Activated CD4-positive, alpha-beta memory T cell treated with anti-CD3 and anti-CD28 coated beads, Interleukin-2, amount 10 ng/mL, durations not matched to agents 7 days and 5 days (primary cell): ENCODE data around the gene RNF125. TPM values are rescaled to one million over a fixed set of nuclear protein-coding genes. Genes with fewer than 3 reads are reported as not detected.
"Not testable (repeated sequence)": the region's sequence is repeated elsewhere in the genome, so short reads cannot be mapped to it uniquely, and the experiment has no call there.

Source experiments
- CTCF ChIA-PET: fragments of 350-600 bp; sonication (Branson Sonifier 250); formaldehyde crosslinking; loops from one replicate; lab custom pipeline; 2021; ENCODE audit warnings: antibody characterized with exemption, inconsistent platforms; lab: Charles Lee
- POLR2A ChIA-PET: fragments of 350-600 bp; sonication (Branson Sonifier 250); formaldehyde crosslinking; loops from one replicate; lab custom pipeline; 2021; ENCODE audit warnings: antibody characterized with exemption; lab: Charles Lee
- DNase-seq: peaks from one replicate; pipeline ENCODE4 v3.0.0-alpha.2; 2020
- H3K27ac Mint-ChIP-seq: one replicate; pipeline ENCODE4 v1.8.0; 2021; ENCODE audit warnings: mild to moderate bottlenecking, mixed read lengths
- H3K27me3 Mint-ChIP-seq: one replicate; pipeline ENCODE4 v1.8.0; 2021; ENCODE audit warnings: mixed read lengths
- H3K36me3 Mint-ChIP-seq: one replicate; pipeline ENCODE4 v1.8.0; 2021; ENCODE audit warnings: low read depth, mixed read lengths
- H3K4me1 Mint-ChIP-seq: one replicate; pipeline ENCODE4 v1.8.0; 2021; ENCODE audit warnings: mixed read lengths
- H3K4me3 Mint-ChIP-seq: one replicate; pipeline ENCODE4 v1.8.0; 2021; ENCODE audit warnings: mild to moderate bottlenecking, mixed read lengths
- H3K9me3 Mint-ChIP-seq: one replicate; pipeline ENCODE4 v1.8.0; 2021; ENCODE audit warnings: mixed read lengths
- total RNA-seq, 2 experiments: library from RNA; stranded (reverse); gene quantifications; one replicate each; pipeline ENCODE4 v1.2.3, GENCODE V29; 2021

The RNF125 gene
- total RNA-seq, 2 experiments from 2014 or later: 43.8 to 48.4 TPM

DNA sequence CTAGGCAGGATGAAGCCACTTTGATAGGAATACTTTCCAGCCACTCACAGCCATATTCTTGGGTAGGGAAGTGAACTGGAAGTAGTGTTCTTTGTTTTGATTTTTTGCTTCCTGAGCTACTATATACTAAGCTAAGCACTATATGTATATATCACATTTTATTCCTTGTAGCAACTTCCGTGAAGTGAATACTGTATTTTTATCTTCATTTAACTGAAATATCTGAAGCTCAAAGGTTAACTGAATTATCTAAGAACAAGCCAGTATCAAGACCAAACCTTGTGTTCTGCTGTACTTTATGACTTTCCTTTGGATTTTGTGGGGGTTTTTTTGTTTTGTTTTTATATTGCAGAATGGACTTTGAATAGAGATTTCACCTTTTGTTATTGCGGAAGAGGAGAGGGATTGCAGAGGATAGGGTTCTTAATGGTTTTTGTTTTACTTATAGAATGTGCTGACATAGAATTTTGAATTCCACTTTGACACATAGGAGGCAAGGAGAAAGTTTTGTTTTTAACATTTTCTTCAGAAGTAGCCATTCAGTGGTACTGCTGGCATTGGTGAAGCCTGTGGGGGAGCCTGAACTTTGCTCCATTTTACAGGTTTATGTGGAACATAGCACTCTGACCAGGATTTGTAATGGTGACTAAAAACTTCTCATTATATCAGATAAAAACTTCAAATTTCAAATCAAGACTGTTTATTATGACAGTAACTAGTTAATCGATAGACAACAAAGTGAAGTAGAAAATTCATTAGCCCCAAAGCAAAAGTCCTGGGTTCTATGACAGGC is 48.9 kb downstream of the RNF125 start:
- Mint-ChIP-seq H3K9me3 (no peaks in the 10 kb centered on the region), H3K4me3 (no peak overlapping the region), H3K4me1 (peaks cover 13% of the 10 kb centered on the region), H3K27me3 (no peaks in the 10 kb centered on the region), H3K36me3 (peaks cover 61% of the 10 kb centered on the region), H3K27ac (no peak overlapping the region)
- ChIA-PET POLR2A (interaction anchor here (1.1 to 2.1 kb wide), 3 partner anchors 9 to 49 kb away, joined by 3 to 12 read pairs (median 3); partner anchors contain the start of gene RNF125), CTCF (interaction anchor here (0.6 to 0.7 kb wide), 3 partner anchors 39 to 230 kb away, joined by 4 read pairs; no protein-coding TSS in a partner anchor)
- no peak for DNase-seq

DNA sequence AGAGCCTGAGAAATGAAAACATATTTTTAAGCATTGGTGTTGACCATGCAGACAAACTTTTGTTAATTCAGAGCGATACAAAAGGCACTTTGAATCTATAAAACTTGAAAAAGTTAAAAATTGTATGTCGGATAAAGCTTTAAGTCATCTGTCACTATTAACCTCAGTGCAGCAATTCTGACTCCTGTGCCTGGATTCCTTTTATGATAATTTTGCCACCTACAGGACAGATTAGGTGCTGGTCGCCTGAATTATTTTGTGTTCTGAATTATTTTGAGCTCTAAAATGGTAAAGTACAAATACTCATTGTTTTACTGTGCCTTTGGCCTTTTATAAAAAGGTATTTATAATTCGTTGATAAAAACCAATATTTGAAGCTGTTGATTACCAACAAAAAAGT is 53.7 kb downstream of the RNF125 start:
- DNase-seq: no peak
- Mint-ChIP-seq H3K4me3 (no peak overlapping the region), H3K27ac (no peak overlapping the region), H3K36me3 (peaks cover 60% of the 10 kb centered on the region), H3K27me3 (no peaks in the 10 kb centered on the region), H3K9me3 (no peaks in the 10 kb centered on the region), H3K4me1 (peaks cover 22% of the 10 kb centered on the region)
- CTCF ChIA-PET: interaction anchor here (0.7 to 2.9 kb wide), 25 partner anchors 9 to 130 kb away, joined by 3 to 42 read pairs (median 6); partner anchors contain the start of genes RNF125, RNF138 and TRAPPC8
- POLR2A ChIA-PET: interaction anchor here (1.0 to 2.2 kb wide), 12 partner anchors 10 to 130 kb away, joined by 3 to 43 read pairs (median 6); partner anchors contain the start of genes RNF125, RNF138 and TRAPPC8

DNA sequence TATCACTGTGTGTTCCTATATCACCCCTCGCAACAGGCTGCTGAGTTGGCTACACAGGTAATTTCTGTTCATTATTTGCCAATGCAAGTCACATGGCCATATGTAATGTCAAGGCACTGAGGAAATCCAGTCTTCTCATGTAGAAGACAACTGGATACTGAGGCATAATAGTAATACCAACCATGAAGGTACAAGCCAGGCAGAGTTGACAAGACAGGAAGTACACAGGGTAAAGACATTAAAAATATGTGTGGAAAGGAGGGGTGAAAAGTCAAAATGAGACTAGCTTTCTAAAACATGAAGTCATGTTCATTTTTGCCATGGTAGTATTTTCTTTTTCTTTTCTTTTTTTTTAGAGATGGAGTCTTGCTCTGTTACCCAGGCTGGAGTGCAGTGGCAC is 55.6 kb downstream of the RNF125 start:
- H3K27ac Mint-ChIP-seq: peak overlapping the region; percentile 50
- H3K36me3 Mint-ChIP-seq: peaks cover 53% of the 10 kb centered on the region
- H3K4me1 Mint-ChIP-seq: peaks cover 19% of the 10 kb centered on the region
- POLR2A ChIA-PET: interaction anchor here (0.6 to 3.7 kb wide), 4 partner anchors 9 to 132 kb away, joined by 3 to 17 read pairs (median 8); partner anchors contain the start of gene RNF125
- no peaks in the 10 kb centered on the region for H3K9me3 Mint-ChIP-seq
- no peak for DNase-seq
- no peak overlapping the region for H3K4me3 Mint-ChIP-seq
- H3K27me3 Mint-ChIP-seq: no peaks in the 10 kb centered on the region
- CTCF ChIA-PET: interaction anchor here (1.2 to 1.6 kb wide), 2 partner anchors 55 to 131 kb away, joined by 3 to 6 read pairs; partner anchors contain the start of gene RNF125

DNA sequence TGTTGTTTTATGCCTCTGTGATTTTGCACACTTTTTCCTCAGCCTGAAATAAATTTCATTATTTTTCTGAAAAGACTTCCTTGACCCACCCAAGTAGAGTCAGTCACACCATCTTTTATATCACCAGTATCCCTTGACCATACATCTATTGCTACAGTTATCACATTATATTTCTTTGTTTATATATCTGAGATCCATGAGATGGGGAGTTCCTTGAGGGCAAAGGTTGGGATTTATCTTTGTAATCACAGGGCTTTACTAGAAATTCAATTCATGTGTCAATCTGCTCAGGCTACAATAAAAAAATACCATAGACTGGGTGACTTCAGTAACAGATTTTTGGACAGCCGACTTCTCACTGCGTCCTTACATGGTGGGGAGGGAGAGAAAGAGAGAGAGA is 60.2 kb downstream of the RNF125 start:
- Mint-ChIP-seq H3K27ac (no peak overlapping the region), H3K36me3 (peaks cover 40% of the 10 kb centered on the region), H3K4me1 (peaks cover 17% of the 10 kb centered on the region), H3K9me3 (no peaks in the 10 kb centered on the region), H3K4me3 (no peak overlapping the region), H3K27me3 (no peaks in the 10 kb centered on the region)
- no peak for DNase-seq
- CTCF ChIA-PET: no interaction called here
- POLR2A ChIA-PET: interaction anchor here (1.1 to 1.5 kb wide), 2 partner anchors 13 to 29 kb away, joined by 3 to 4 read pairs; no protein-coding TSS in a partner anchor

DNA sequence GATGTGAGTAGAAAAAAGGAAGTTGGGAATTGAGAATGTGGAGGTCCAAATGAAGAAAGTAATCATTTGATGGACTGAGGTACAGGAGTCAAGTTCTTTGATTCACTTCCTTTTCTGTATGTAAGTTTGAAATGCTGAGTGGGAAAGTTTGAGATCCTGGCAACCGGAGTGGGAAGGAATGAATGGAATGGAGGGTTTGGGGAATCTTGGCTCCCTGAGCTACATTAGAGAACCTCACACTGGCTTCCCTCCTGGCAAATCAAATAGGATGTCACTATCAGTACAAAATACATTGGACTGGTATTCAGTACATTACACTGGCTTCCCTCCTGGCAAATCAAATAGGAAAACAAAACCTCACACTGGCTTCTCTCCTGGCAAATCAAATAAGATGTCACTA is 63.3 kb downstream of the RNF125 start:
- Mint-ChIP-seq H3K27ac (no peak overlapping the region), H3K36me3 (peaks cover 23% of the 10 kb centered on the region), H3K4me1 (peaks cover 29% of the 10 kb centered on the region), H3K4me3 (no peak overlapping the region), H3K9me3 (no peaks in the 10 kb centered on the region), H3K27me3 (peaks cover 2% of the 10 kb centered on the region)
- CTCF ChIA-PET: interaction anchor here (1.3 kb wide), 1 partner anchor 10 kb away, joined by 5 read pairs; no protein-coding TSS in a partner anchor
- POLR2A ChIA-PET: interaction anchor here (1.1 to 1.3 kb wide), 2 partner anchors 62 to 64 kb away, joined by 3 to 4 read pairs; partner anchors contain the start of gene RNF125
- no peak for DNase-seq

DNA sequence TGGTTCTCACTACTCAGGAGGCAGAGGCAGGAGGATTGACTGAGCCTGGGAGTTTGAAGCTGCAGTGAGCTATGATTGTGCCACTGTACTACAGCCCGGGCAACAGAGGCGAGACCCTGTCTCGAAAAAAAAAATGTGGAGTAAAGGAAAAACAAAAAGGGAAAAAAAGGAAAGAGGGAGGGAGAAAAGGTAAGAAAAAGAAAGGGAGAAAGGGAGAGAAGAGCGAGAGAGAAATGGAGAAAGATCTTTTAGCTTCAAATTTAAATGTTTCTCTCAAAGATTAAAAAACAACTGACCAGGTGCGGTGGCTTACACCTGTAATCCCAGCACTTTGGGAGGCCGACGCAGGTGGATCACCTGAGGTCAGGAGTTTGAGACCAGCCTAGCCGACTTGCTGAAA is 65.2 kb downstream of the RNF125 start:
- Mint-ChIP-seq H3K9me3 (no peaks in the 10 kb centered on the region), H3K4me3 (no peak overlapping the region), H3K4me1 (peaks cover 36% of the 10 kb centered on the region), H3K36me3 (peaks cover 28% of the 10 kb centered on the region), H3K27me3 (peaks cover 2% of the 10 kb centered on the region), H3K27ac (peak overlapping the region; percentile 41)
- CTCF ChIA-PET: interaction anchor here (1.2 to 5.3 kb wide), 5 partner anchors 12 to 141 kb away, joined by 3 to 36 read pairs (median 11); partner anchors contain the start of genes RNF125 and TRAPPC8
- DNase-seq: no peak
- POLR2A ChIA-PET: interaction anchor here (0.6 to 4.7 kb wide), 10 partner anchors 8 to 141 kb away, joined by 3 to 104 read pairs (median 13); partner anchors contain the start of genes RNF125, RNF138 and TRAPPC8

DNA sequence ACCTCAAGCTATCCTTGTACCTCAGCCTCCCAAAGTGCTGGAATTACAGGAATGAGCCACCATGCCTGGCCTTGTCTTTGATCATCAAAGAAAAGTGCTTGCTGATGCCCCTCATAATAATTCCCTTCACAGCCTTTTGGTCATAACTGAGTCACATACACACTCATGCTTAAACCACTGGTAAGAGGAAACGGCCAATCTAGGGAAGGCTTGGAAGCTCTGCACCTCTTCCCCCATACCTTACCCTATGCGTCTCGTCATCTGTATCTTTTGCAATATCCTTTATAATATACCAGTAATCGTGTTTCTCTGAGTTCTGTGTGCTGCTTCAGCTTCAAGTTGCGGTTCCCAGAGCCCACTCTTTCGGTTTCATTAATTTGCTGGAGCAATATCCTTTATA is 68.3 kb downstream of the RNF125 start:
- Mint-ChIP-seq H3K27me3 (peaks cover 2% of the 10 kb centered on the region), H3K4me3 (no peak overlapping the region), H3K9me3 (no peaks in the 10 kb centered on the region), H3K27ac (peak overlapping the region; percentile 5), H3K4me1 (peaks cover 43% of the 10 kb centered on the region), H3K36me3 (peaks cover 17% of the 10 kb centered on the region)
- ChIA-PET POLR2A (interaction anchor here (3.3 to 4.7 kb wide), 3 partner anchors 38 to 144 kb away, joined by 28 to 104 read pairs (median 29); partner anchors contain the start of genes RNF125 and TRAPPC8), CTCF (interaction anchor here (0.7 to 5.3 kb wide), 3 partner anchors 15 to 920 kb away, joined by 3 to 36 read pairs (median 30); partner anchors contain the start of gene RNF125)
- DNase-seq: no peak

DNA sequence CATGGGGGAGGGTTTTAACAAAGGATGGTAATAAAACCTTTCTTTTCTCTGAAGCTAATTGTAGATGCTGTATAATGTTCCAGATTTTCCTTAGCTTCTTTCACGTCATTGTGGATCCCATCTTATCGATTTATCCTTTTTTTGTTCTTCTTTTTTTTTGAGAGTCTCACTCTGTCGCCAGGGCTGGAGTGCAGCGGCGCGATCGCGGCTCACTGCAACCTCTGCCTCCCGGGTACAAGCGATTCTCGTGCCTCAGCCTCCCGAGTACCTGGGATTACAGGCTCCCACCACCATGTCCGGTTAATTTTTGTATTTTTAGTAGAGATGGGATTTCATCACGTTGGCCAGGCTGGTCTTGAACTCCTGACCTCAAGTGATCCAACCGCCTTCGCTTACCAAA is 72.2 kb downstream of the RNF125 start:
- POLR2A ChIA-PET: interaction anchor here (0.6 to 6.3 kb wide), 7 partner anchors 41 to 148 kb away, joined by 3 to 166 read pairs (median 4); partner anchors contain the start of genes RNF125 and TRAPPC8

DNA sequence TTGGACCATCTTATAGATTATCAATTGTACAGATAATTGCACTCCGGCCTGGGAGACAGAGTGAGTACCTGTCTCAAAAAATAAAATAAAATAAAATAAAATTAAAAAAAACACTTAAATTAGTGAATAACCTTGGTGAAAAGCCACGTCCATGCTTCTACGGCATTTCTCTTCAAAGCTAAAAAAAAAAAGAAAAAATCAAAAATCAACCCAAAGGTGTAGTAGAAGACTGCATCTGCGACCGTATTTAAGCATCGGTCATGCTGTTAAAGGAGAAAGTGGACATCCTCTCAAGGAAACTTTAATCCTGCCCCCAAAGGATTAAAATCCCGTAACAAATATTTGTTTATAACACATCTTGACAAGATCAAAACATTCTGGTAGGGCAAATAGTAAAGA is 72.7 kb downstream of the RNF125 start:
- H3K9me3 Mint-ChIP-seq: no peaks in the 10 kb centered on the region
- H3K4me1 Mint-ChIP-seq: peaks cover 43% of the 10 kb centered on the region
- peak overlapping the region; percentile 96 for H3K4me3 Mint-ChIP-seq
- no peaks in the 10 kb centered on the region for H3K27me3 Mint-ChIP-seq
- ChIA-PET POLR2A (interaction anchor here (0.6 to 6.3 kb wide), 21 partner anchors 14 to 149 kb away, joined by 3 to 166 read pairs (median 5); partner anchors contain the start of genes RNF125 and TRAPPC8), CTCF (interaction anchor here (0.7 to 1.7 kb wide), 5 partner anchors 11 to 271 kb away, joined by 3 to 6 read pairs (median 4); partner anchors contain the start of gene RNF125)
- H3K36me3 Mint-ChIP-seq: peaks cover 43% of the 10 kb centered on the region
- peak overlapping the region; percentile 97 for H3K27ac Mint-ChIP-seq
- DNase-seq: no peak

More for the DNA sequence above, 72.2 kb downstream of the RNF125 start:
- H3K4me1 Mint-ChIP-seq: peaks cover 42% of the 10 kb centered on the region
- H3K4me3 Mint-ChIP-seq, H3K9me3 Mint-ChIP-seq, DNase-seq, H3K27me3 Mint-ChIP-seq: not testable (repeated sequence)
- CTCF ChIA-PET: interaction anchor here (0.8 to 2.2 kb wide), 5 partner anchors 11 to 148 kb away, joined by 4 to 6 read pairs (median 6); partner anchors contain the start of genes RNF125 and TRAPPC8
- peak overlapping the region; percentile 62 for H3K27ac Mint-ChIP-seq
- peaks cover 38% of the 10 kb centered on the region for H3K36me3 Mint-ChIP-seq

DNA sequence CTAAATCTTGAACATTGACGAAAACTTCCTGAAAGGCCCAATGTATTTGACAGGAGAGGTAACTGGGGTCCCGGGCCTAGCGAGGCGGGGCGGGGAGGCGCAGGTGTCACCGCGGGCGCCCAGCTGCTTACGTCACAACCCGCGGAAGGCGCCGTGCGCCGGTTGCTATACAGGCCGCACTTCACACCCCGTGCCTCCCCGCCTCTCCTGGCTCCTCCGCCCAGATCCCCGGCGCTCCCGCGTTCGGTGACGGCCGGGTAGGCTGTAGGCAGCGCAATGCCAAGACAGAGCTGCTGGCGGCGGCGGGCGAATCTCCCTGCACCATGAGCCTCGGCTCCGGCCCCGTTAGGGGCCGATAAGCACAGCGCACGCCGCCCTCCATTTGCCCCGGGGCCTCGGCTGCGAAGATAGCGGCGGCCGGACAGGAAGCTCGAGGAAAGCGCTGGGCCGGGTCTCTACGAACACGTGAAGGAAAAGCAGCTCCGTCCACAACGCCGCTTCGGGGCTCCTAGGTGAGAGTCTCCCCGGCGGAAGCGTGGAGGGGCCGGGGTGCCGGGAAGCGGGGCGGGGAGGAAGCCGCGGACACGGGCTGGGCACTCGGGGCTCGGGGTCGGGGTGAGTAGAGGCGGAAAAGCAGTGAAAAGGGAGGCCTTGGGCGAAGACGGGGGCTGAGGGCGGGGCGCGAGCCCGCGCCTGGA is 73.2 kb downstream of the RNF125 start, which contains the start of gene RNF138:
Gene RNF138 (plus strand): TSS at position 151 of the 698 bp plus-strand sequence. CDS start 903 bp downstream, outside the sequence.
- Mint-ChIP-seq H3K27ac (peak within 1 kb of the TSS; percentile 97), H3K36me3 (peaks cover 48% of the 10 kb centered on the region), H3K9me3 (no peaks in the 10 kb centered on the region), H3K27me3 (no peaks in the 10 kb centered on the region), H3K4me1 (peaks cover 46% of the 10 kb centered on the region), H3K4me3 (peak within 1 kb of the TSS; percentile 96)
- ChIA-PET POLR2A (interaction anchor here (0.6 to 6.3 kb wide), 23 partner anchors 9 to 149 kb away, joined by 3 to 166 read pairs (median 5); partner anchors contain the start of genes RNF125 and TRAPPC8), CTCF (interaction anchor here (0.7 to 1.7 kb wide), 5 partner anchors 12 to 272 kb away, joined by 3 to 6 read pairs (median 4); partner anchors contain the start of gene RNF125)
- peak; percentile 89 for DNase-seq

DNA sequence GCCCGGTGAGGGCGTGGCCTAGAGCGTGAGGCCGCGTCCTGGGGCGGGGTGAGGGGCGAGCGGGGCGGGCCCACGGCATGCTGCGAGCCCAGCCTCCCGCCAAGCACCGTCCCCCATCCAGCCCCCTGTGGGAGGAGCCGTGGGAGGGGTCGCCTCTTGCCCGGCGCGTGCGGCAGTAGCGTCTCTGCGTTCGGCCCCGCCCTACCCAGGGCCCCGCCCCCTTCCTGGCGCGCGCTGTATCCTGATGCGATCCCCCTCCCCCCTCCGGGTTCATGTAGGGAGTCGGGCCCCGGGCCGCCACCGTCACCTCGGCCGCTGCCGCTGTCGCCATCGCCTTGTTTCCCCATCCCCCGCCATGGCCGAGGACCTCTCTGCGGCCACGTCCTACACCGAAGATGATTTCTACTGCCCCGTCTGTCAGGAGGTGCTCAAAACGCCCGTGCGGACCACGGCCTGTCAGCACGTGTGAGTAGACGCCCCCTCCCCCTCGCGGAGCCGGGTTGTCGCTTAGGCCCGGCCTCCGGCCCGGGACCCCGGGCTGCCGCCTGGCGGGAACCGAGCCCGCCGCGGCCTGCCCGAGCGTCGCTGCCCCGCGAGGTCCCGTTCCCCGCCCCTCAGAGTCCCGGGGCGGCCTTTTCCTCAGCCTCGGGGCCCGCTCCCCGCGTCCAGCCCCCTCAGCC is 73.9 kb downstream of the RNF125 start:
- DNase-seq: peak; percentile 99
- H3K4me1 Mint-ChIP-seq: peaks cover 47% of the 10 kb centered on the region
- POLR2A ChIA-PET: interaction anchor here (0.7 to 6.3 kb wide), 22 partner anchors 8 to 150 kb away, joined by 3 to 166 read pairs (median 6); partner anchors contain the start of genes RNF125 and TRAPPC8
- no peaks in the 10 kb centered on the region for H3K9me3 Mint-ChIP-seq
- peak overlapping the region; percentile 96 for H3K4me3 Mint-ChIP-seq
- peaks cover 47% of the 10 kb centered on the region for H3K36me3 Mint-ChIP-seq
- peak overlapping the region; percentile 97 for H3K27ac Mint-ChIP-seq
- CTCF ChIA-PET: interaction anchor here (0.9 to 1.7 kb wide), 6 partner anchors 13 to 74 kb away, joined by 3 to 6 read pairs (median 4); partner anchors contain the start of gene RNF125
- H3K27me3 Mint-ChIP-seq: no peaks in the 10 kb centered on the region
